B cell (primary cell): Measurements from ENCODE around the gene PFDN6. TPM values are rescaled to one million over a fixed set of nuclear protein-coding genes. Genes with fewer than 3 reads are reported as not detected.

Source experiments
- ATAC-seq: fragments of 200-7000 bp; cut with Tn5 transposase; one replicate; pipeline ENCODE4 v1.10.0; 2021; ENCODE audit warnings: low read depth, mild to moderate bottlenecking, moderate number of reproducible peaks, moderate library complexity
- CTCF ChIA-PET: fragments of 350-600 bp; sonication (Branson Sonifier 250); formaldehyde crosslinking; loops from one replicate; lab custom pipeline; 2021; ENCODE audit warnings: antibody characterized with exemption, inconsistent platforms; lab: Charles Lee
- POLR2A ChIA-PET: fragments of 350-600 bp; sonication (Branson Sonifier 250); formaldehyde crosslinking; loops from one replicate; lab custom pipeline; 2021; ENCODE audit warnings: antibody characterized with exemption; lab: Charles Lee
- DNase-seq: peaks from one replicate; pipeline ENCODE4 v3.0.0; 2013
- H2AFZ ChIP-seq: 2 replicates; pipeline ENCODE4 v1.6.1; 2012; ENCODE audit warnings: mild to moderate bottlenecking, low read depth, low read length; ENCODE audit not compliant: insufficient read depth, poor library complexity, severe bottlenecking
- H3K27ac ChIP-seq, 2 donors: 1 replicate in 1 of 2; 2 replicates in 1 of 2; pipeline ENCODE4 v1.5.1; 2012 to 2013; ENCODE audit warnings: low read length in 2 of 2, mild to moderate bottlenecking in 2 of 2, moderate library complexity in 1 of 2
- H3K27me3 ChIP-seq, 4 experiments: fragments of 200-600 bp in 1 of 4; sonication (generic) in 1 of 4; replicated peaks in 1 of 4; 1 replicate in 2 of 4; 2 replicates in 2 of 4; pipeline versions ENCODE4 v1.6.1 to v1.7.0; 2013 to 2016; ENCODE audit warnings: low read length in 3 of 4, mild to moderate bottlenecking in 2 of 4, mixed read lengths in 1 of 4, moderate library complexity in 1 of 4; ENCODE audit not compliant: insufficient read depth in 4 of 4, control insufficient read depth in 3 of 4; ENCODE audit errors: control extremely low read depth in 1 of 4
- H3K36me3 ChIP-seq, 2 experiments: replicated peaks in 1 of 2; 1 replicate in 1 of 2; 2 replicates in 1 of 2; pipeline versions ENCODE4 v1.6.1 to v1.7.1; 2013; ENCODE audit warnings: low read length in 1 of 2; ENCODE audit not compliant: insufficient read depth in 2 of 2, control insufficient read depth in 1 of 2; ENCODE audit errors: control extremely low read depth in 1 of 2, extremely low read depth in 1 of 2
- H3K4me1 ChIP-seq, 2 donors: fragments of 200-600 bp in 1 of 2; sonication (generic) in 1 of 2; 1 replicate in 1 of 2; 2 replicates in 1 of 2; pipeline versions ENCODE4 v1.5.1 to v1.6.1; 2013 to 2017; ENCODE audit warnings: low read length in 2 of 2; ENCODE audit not compliant: control insufficient read depth in 2 of 2, insufficient read depth in 2 of 2
- H3K4me2 ChIP-seq: replicated peaks from 2 replicates; pipeline ENCODE3; 2012; ENCODE audit warnings: mild to moderate bottlenecking, low read depth, low read length; ENCODE audit not compliant: poor library complexity, severe bottlenecking
- H3K4me3 ChIP-seq, 5 experiments: fragments of 200-600 bp in 1 of 5; sonication (generic) in 1 of 5; 1 replicate in 3 of 5; 2 replicates in 2 of 5; pipeline versions ENCODE4 v1.5.1 to v1.7.0; 2011 to 2016; ENCODE audit warnings: low read length in 4 of 5, mild to moderate bottlenecking in 4 of 5, low read depth in 2 of 5, control low read depth in 1 of 5, moderate library complexity in 1 of 5; ENCODE audit not compliant: insufficient read depth in 1 of 5; ENCODE audit errors: control extremely low read depth in 1 of 5, extremely low read depth in 1 of 5
- H3K79me2 ChIP-seq: fragments of 200-600 bp; sonication (generic); one replicate; pipeline ENCODE4 v1.6.0; 2016; ENCODE audit warnings: low read length; ENCODE audit not compliant: control insufficient read depth, insufficient read depth
- H3K9ac ChIP-seq: fragments of 200-600 bp; sonication (generic); 2 replicates; pipeline ENCODE4 v1.6.1; 2017; ENCODE audit warnings: mild to moderate bottlenecking, low read length, moderate library complexity
- H3K9me3 ChIP-seq, 3 donors: one replicate each; pipeline versions ENCODE4 v1.6.1 to v1.7.1; 2013; ENCODE audit warnings: low read length in 2 of 3; ENCODE audit not compliant: control insufficient read depth in 2 of 3, insufficient read depth in 1 of 3; ENCODE audit errors: control extremely low read depth in 1 of 3
- H4K20me1 ChIP-seq: 2 replicates; pipeline ENCODE4 v1.6.0; 2012; ENCODE audit warnings: mild to moderate bottlenecking, low read length; ENCODE audit not compliant: insufficient read depth, control insufficient read depth, poor library complexity, severe bottlenecking
- H3K27ac Mint-ChIP-seq: one replicate; pipeline ENCODE4 v1.8.0; 2021; ENCODE audit warnings: mixed read lengths
- H3K27me3 Mint-ChIP-seq: one replicate; pipeline ENCODE4 v1.8.0; 2021; ENCODE audit warnings: mixed read lengths
- H3K4me1 Mint-ChIP-seq: one replicate; pipeline ENCODE4 v1.8.0; 2021; ENCODE audit warnings: mixed read lengths
- H3K4me3 Mint-ChIP-seq: one replicate; pipeline ENCODE4 v1.8.0; 2021; ENCODE audit warnings: mixed read lengths
- H3K9me3 Mint-ChIP-seq: one replicate; pipeline ENCODE4 v1.8.0; 2022; ENCODE audit warnings: mixed read lengths; ENCODE audit not compliant: insufficient read depth
- EZH2 ChIP-seq: IDR thresholded peaks from 2 replicates; pipeline ENCODE4 v1.6.1; 2012; ENCODE audit warnings: borderline replicate concordance, low read depth, mild to moderate bottlenecking, moderate library complexity, low read length; ENCODE audit not compliant: insufficient read depth, poor library complexity, severe bottlenecking
- WGBS: methylation state at CpG from one replicate; pipeline ENCODE4 v1.1.5; 2013; ENCODE audit warnings: missing lambda C conversion rate; ENCODE audit not compliant: insufficient coverage; 5-methylcytosine and 5-hydroxymethylcytosine counted together
- intact Hi-C: fragments of 100-400 bp; cut with micrococcal nuclease; formaldehyde crosslinking; loops from one replicate; pipeline ENCODE4 v1.10.0; 2022
- polyA plus RNA-seq: library from polyadenylated mRNA; depleted of rRNA; stranded (reverse); fragments of >200 nt; gene quantifications from 2 replicates; pipeline ENCODE4 v1.2.3, GENCODE V29; 2012
- total RNA-seq, 2 donors: library from RNA; stranded (reverse); fragments of 120-200 nt in 1 of 2; gene quantifications; 1 replicate in 1 of 2; 2 replicates in 1 of 2; pipeline versions ENCODE4 v1.2.3 to v1.2.4, GENCODE V29; 2013 to 2022
- TF ChIP-seq, protein P1 (sequence below): fragments of 200-600 bp; IDR thresholded peaks from one replicate; pipeline ENCODE4 v1.8.0; 2022; ENCODE audit warnings: antibody characterized with exemption, mild to moderate bottlenecking

The PFDN6 gene
- total and polyA plus RNA-seq, 2 donors (not counting 1 experiment from before 2014, with no cell fraction given): 33.2 to 51.1 TPM

DNA sequence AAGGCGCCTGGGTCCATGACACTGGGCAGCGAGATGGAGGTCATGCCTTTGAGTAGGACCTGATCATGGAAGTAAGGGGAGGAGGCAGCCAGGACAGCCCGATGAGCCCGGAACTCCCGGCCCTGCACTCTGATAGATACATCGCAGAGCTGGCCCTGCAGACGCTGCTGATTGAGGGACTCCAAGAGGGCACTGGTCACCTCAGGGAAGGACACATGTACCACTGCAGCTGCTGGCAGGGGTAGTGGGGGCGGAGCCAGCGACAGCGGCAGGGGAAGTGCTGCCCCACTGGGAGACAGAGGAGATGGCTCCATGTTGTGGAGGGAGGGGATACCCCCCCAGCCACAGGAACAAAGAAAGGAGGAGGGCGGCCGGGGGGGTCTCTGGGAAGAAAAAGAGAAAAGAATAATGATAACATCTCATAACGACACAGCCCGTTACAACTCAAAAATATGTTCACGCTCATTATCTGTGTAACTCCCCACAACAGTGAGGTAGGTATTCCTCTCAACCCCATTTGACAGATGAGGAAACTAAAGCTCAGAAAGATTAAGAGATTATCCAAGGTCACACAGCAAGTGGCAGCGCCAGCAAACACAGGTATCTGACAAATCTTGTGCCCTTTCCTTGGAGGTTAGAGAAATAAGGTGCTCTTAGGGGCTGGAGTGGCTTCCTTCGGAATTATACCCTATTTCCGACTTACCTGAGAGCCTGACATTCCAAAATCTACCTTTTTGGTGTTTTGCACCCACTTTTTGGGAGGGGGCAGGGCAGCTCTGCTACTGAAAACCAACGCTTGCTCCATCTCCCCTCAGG, 27.4 kb downstream of the PFDN6 start:
- H3K4me3 Mint-ChIP-seq: peak overlapping the region; percentile 100
- no peaks in the 10 kb centered on the region for H3K9me3 Mint-ChIP-seq
- ATAC-seq (no peak), DNase-seq (no peak)
- POLR2A ChIA-PET: interaction anchor here (0.6 to 2.3 kb wide), 17 partner anchors 11 to 348 kb away, joined by 3 to 29 read pairs (median 5); partner anchors contain the start of genes B3GALT4, BAK1, PHF1 and RGL2
- peaks cover 82% of the 10 kb centered on the region for H3K4me1 Mint-ChIP-seq
- peaks cover 90% of the 10 kb centered on the region for H3K79me2 ChIP-seq
- no peaks in the 10 kb centered on the region for H3K27me3 Mint-ChIP-seq
- peaks cover 52% of the 10 kb centered on the region for H4K20me1 ChIP-seq
- H3K27me3 ChIP-seq: no peaks in the 10 kb centered on the region
- H3K9me3 ChIP-seq: no peaks in the 10 kb centered on the region
- peak overlapping the region; percentile 65 for H3K4me2 ChIP-seq
- H3K4me1 ChIP-seq: peaks cover 72 to 79% of the 10 kb centered on the region in 2 donors
- H3K27ac ChIP-seq: peak overlapping the region; percentile 51 to 100
- peak overlapping the region; percentile 95 for H3K9ac ChIP-seq
- 85% methylated on average over 9 of the region's 19 CpGs for WGBS
- CTCF ChIA-PET: interaction anchor here (0.5 to 5.3 kb wide), 9 partner anchors 15 to 1824 kb away, joined by 3 to 50 read pairs (median 5); partner anchors contain the start of genes B3GALT4 and CUTA
- no peak overlapping the region for H2AFZ ChIP-seq
- H3K36me3 ChIP-seq: peaks cover 3 to 52% of the 10 kb centered on the region in 2 experiments
- peak overlapping the region in 4 of 5 experiments; percentile 82 to 99 (median 89) for H3K4me3 ChIP-seq
- intact Hi-C loops: no loop called here
- H3K27ac Mint-ChIP-seq: peak overlapping the region; percentile 99
- no peak for TF ChIP-seq EZH2
- TF ChIP-seq, protein P1, sequence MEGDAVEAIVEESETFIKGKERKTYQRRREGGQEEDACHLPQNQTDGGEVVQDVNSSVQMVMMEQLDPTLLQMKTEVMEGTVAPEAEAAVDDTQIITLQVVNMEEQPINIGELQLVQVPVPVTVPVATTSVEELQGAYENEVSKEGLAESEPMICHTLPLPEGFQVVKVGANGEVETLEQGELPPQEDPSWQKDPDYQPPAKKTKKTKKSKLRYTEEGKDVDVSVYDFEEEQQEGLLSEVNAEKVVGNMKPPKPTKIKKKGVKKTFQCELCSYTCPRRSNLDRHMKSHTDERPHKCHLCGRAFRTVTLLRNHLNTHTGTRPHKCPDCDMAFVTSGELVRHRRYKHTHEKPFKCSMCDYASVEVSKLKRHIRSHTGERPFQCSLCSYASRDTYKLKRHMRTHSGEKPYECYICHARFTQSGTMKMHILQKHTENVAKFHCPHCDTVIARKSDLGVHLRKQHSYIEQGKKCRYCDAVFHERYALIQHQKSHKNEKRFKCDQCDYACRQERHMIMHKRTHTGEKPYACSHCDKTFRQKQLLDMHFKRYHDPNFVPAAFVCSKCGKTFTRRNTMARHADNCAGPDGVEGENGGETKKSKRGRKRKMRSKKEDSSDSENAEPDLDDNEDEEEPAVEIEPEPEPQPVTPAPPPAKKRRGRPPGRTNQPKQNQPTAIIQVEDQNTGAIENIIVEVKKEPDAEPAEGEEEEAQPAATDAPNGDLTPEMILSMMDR: no peak

DNA sequence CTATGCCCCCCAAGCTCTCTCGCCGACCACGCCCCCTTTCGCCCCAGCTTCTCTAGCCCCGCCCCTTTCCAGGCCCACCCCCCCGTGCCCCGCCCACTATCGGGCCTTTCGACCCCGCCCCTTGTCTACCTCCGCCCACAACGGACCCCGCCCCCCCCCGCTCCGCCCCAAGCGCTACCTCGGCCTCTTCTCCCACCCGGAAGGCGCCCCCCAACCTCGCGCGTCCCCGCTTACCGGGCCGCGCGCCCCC, 27.9 kb downstream of the PFDN6 start:
- H3K4me2 ChIP-seq: peak overlapping the region; percentile 84
- ChIA-PET CTCF (interaction anchor here (1.0 to 5.3 kb wide), 11 partner anchors 14 to 1825 kb away, joined by 3 to 50 read pairs (median 6); partner anchors contain the start of genes B3GALT4, CUTA, RGL2 and RPS18), POLR2A (interaction anchor here (0.6 to 2.3 kb wide), 24 partner anchors 10 to 1108 kb away, joined by 3 to 29 read pairs (median 5); partner anchors contain the start of genes B3GALT4, BAK1, PHF1 and RGL2)
- H3K4me1 ChIP-seq: peaks cover 68 to 79% of the 10 kb centered on the region in 2 donors
- H3K9ac ChIP-seq: peak overlapping the region; percentile 95
- Mint-ChIP-seq H3K4me1 (peaks cover 82% of the 10 kb centered on the region), H3K27ac (peak overlapping the region; percentile 99), H3K9me3 (no peaks in the 10 kb centered on the region), H3K27me3 (no peaks in the 10 kb centered on the region), H3K4me3 (peak overlapping the region; percentile 100)
- H3K27me3 ChIP-seq: no peaks in the 10 kb centered on the region
- no peak overlapping the region for H2AFZ ChIP-seq
- H3K4me3 ChIP-seq: peak overlapping the region in 4 of 5 experiments; percentile 82 to 99 (median 89)
- DNase-seq: no peak
- intact Hi-C loops: no loop called here
- H3K79me2 ChIP-seq: peaks cover 90% of the 10 kb centered on the region
- TF ChIP-seq EZH2: no peak
- TF ChIP-seq, protein P1: no peak
- ATAC-seq: peak; percentile 0
- no peaks in the 10 kb centered on the region for H3K9me3 ChIP-seq
- peaks cover 3 to 47% of the 10 kb centered on the region in 2 experiments for H3K36me3 ChIP-seq
- peaks cover 47% of the 10 kb centered on the region for H4K20me1 ChIP-seq
- H3K27ac ChIP-seq: peak overlapping the region; percentile 51 to 100
- WGBS: 0% methylated on average over 4 of the region's 27 CpGs
